HG03139 (cell line): ENCODE measurements around the gene SPI1.
A peak's percentile ranks its signal among the peaks of the same experiment; 100 is the strongest.

Experiments used
- ATAC-seq: cut with Tn5 transposase; IDR thresholded peaks from one replicate; pipeline ENCODE4 v1.9.1; 2021; ENCODE audit not compliant: unreplicated experiment

Gene SPI1

GRCh38 chr11:47378010-47378835, at the start of gene SPI1:
Gene SPI1, minus strand, starts transcription at chr11:47378547. Its CDS starts 194 bp downstream, at chr11:47378353.
- peak; percentile 66 for ATAC-seq

GRCh38 chr11:47426062-47426956, 48.0 kb upstream of the SPI1 start, which contains the start of gene PSMC3:
Gene PSMC3, minus strand, starts transcription at chr11:47426439. Its CDS starts 160 bp downstream, at chr11:47426279.
- ATAC-seq: peak; percentile 81

GRCh38 chr11:47425611-47426010, 47.3 kb upstream of the SPI1 start:
- ATAC-seq: no peak

- no peak for ATAC-seq
These were observed 40.3 kb upstream of the SPI1 start for GRCh38 chr11:47418454-47419259.

DNA sequence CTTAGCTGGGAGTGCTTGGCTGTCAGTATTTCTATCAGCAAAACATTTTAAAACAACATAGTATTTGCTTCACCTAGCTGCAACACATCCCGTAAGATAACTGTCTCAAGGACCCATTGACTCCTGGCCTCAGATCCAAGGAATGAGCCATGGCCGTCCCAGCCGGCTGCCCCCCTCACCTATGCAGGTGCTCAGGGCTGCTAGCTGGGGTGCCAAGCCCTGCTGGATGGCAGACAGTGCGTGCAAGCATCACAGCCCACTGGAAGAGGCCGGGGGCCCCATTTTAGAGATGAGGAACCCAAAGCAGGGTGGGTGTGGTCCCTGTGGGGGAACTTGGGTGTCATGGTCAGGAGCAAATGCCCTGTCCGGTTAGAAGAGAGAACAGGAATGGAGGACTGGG, 39.4 kb upstream of the SPI1 start:
- no peak for ATAC-seq

DNA sequence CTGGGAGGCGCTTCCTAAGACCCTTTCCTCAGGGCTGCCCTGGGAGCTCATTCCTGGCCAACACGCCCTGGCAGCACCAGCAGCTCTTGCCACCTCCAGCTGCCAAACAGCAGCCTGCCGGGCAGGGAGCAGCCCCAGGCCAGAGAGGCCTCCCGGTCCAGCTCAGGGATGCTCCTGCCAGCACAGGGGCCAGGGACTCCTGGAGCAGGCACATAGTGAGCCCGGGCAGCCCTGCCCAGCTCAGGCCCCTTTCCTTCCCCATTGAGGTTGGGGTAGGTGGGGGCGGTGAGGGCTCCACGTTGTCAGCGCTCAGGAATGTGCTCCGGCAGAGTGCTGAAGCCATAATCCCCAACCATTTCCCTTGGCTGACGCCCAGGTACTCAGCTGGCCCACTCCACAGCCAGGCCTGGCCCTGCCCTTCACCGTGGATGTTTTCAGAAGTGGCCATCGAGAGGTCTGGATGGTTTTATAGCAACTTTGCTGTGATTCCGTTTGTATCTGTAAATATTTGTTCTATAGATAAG, 37.7 kb upstream of the SPI1 start:
- no peak for ATAC-seq

GRCh38 chr11:47415091-47415854, 36.9 kb upstream of the SPI1 start:
- no peak for ATAC-seq

DNA sequence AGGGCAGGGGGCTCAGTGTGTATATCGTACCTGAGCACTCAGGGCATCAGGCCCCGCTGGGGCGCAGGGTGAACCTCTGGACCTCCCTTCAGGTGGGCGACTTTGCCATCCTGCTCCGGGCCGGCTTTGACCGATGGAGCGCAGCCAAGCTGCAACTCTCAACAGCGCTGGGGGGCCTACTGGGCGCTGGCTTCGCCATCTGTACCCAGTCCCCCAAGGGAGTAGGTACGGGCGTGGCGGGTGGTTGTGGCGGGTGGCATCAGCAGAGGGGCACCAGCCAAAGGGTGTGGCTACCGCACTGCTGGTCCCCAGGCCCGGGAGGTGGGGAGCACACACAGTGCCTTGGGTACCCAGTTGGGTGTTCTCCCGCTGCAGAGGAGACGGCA, 36.3 kb upstream of the SPI1 start:
- no peak for ATAC-seq

GRCh38 chr11:47413908-47414684, 35.7 kb upstream of the SPI1 start:
- no peak for ATAC-seq

DNA sequence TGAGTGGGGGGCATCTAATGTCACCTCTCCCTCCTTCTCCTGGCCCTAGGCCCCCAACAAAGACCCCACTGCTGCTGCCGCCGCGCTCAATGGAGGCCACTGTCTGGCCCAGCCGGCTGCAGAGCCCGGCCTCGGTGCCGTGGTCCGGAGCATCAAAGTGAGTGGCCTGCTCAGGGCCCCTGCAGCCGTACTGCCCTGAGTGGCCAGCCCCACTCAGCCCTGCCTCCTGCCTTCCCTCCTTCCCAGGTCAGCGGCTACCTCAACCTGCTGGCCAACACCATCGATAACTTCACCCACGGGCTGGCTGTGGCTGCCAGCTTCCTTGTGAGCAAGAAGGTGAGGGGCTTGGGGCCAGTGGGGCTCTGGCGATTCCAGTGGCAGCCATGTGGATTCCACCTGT, 35.0 kb upstream of the SPI1 start:
- ATAC-seq: no peak

DNA sequence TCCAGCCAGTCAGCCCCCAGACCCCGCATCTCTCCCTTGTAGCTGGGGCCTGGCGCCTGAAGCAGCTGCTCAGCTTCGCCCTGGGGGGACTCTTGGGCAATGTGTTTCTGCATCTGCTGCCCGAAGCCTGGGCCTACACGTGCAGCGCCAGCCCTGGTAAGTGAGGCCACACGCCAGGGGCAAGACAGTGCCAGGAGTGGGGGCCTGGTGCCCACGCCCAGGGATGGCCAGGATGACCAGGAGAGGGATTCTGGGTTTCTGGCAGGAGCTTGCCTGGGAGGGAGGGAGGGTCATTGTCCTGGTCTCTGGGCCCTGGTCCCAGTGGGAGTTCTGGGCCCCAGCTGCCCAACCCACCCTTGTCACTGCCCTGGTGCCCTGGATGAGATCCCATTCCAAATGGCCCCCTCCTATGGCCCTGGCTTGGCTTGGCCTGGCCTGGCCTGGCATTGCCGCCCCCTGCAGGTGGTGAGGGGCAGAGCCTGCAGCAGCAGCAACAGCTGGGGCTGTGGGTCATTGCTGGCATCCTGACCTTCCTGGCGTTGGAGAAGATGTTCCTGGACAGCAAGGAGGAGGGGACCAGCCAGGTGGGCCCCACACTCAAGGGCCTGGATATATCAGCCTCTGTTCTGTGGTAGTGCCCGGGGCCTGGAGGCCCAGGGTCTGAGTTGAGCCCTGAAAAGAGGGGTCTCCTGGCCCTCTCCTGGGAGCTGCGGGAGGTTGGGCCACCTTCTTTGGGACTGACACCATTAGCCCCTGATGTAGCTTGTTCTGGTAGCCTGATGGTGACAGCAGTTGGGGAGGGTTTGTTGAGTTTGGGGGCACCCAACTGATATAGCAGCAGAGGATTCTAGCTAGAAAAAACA, 33.8 kb upstream of the SPI1 start:
- no peak for ATAC-seq

- no peak for ATAC-seq
These were observed 32.3 kb upstream of the SPI1 start for GRCh38 chr11:47410370-47411264.

DNA sequence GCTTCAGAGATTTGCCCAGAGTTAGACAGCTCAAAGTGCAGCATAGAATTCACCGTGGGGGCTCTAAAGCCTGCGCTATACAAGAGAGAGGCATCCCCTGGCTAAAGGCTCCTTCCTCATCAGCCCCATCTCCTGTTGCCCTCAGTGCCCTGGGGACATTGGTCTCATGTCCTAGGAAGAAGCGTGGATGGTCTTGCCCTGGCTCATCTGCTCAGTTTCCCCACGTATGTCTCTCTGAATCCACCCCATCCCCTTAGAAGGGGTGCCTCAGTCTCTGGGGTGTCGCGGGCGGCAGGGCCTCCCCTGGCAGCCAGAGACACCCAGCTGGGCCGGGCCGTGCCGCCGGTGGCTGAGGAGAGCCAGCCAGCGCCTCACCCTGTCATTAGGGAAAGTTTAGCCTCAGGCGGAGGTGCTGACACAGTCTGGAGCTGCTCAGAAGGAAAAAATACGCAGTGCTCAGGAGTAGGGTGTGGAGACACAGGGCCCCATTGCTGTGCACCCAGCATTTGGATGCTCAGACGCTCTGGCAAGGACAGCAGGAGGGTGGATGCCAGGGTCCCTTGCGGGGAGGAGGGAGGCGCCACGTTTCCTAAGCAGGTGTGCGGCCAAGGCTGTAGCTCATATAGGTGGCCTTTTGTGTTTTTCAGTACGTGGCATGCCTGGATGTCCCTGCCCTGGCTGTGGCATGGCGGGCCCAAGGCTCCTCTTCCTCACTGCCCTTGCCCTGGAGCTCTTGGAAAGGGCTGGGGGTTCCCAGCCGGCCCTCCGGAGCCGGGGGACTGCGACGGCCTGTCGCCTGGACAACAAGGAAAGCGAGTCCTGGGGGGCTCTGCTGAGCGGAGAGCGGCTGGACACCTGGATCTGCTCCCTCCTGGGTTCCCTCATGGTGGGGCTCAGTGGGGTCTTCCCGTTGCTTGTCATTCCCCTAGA, 31.4 kb upstream of the SPI1 start:
- no peak for ATAC-seq

DNA sequence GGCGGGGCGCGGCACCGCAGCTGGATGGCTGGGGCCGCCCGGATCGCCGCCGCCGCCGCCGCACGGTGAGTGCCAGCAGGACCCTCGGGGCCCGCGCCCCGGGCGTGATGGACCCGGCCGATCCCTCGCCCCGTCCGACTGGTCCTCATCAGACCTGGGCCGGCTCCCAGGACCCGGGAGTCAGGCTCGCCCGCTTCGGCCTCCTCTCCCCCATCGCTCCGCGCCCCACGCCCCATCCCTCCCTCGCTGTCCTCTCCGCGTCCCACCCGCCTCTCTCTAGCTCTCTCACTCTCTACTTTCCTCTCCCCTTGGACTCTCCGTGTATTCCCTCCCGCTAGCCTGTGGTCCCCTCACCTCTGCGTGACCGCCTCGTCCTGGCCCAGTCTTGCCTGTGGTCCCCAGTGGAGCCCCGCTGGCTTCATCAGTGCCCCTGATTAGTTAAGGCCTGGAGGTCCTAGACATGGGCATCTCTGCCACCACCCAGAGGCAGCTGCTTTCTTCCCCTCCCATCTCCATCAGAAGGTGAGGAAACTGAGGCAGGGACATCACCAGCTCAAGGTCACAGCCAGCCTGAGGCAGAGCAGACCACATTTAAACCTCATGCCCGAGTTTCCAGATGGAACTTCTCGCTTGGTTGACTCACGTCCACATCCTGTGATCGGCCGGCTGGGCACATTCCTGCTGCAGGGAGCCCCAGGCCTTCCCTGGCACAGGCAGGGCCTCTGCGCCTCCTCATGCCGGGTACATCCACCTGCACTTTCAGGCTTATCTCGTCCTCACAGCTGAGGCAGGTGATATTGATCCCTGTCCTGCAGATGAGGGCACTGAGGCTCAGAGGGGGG, 30.5 kb upstream of the SPI1 start:
- ATAC-seq: no peak
